Stimulated activated CD8-positive, alpha-beta memory T cell treated with anti-CD3 and anti-CD28 coated beads, Interleukin-15, amount 100 ng/mL, for 4 hours (primary cell): ENCODE results near the gene ANXA3.

Experiments
- DNase-seq, 2 donors: peaks; one replicate each; pipeline ENCODE4 v3.0.0-alpha.2; 2020; ENCODE audit warnings: low read depth in 2 of 2

Gene ANXA3

DNA sequence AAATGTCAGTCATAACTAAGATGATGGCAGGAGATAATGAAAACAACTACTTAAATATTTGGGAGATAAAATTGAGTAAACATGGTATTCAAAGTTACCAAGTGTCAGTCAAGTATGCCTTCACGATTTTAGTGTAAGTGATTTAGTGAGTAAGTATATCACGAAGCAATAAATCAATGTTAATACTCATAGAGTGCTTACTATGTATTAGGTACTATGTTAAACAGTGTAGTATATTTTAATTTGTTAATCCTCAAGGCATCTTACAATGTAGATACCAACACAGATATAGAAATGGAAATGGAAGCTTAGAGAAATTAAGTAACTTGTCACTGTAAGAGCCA, 59.6 kb downstream of the ANXA3 start:
- no peak for DNase-seq

DNA sequence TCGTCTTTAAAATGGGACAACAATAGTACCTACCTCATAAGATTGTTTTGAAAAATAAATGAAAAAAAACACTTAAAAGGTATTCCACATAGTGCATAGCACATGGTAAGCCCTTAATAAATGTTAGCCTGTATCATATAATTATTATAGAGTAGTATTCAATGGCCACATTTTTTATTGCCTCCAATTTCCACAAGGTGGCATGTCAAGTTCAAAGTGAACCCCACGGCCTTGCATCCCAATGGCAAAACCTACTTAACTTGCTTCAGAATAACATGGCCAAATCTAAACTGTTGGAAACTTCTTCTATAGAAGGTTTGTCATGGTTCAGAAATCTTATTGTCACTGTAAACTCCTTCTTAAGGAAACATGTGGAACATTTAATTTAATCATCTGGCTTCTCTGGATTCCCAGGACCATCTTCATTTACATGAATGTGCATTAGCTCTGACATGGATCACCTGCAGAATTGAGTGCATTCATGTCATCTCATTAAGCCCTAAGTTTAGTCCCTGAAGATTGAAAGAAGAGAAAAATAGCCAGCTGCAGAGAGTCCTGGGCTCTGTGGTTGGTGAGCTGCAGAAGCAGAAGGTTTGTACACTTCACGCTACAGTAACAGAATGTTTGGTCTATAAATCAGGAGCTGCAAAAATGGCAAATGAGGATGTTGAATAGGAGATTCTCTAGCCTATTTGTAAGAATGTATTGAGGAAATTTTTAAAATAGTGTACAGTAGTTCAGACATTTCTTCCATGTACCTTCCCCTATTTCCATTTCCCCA, 61.0 kb downstream of the ANXA3 start:
- DNase-seq: no peak

DNA sequence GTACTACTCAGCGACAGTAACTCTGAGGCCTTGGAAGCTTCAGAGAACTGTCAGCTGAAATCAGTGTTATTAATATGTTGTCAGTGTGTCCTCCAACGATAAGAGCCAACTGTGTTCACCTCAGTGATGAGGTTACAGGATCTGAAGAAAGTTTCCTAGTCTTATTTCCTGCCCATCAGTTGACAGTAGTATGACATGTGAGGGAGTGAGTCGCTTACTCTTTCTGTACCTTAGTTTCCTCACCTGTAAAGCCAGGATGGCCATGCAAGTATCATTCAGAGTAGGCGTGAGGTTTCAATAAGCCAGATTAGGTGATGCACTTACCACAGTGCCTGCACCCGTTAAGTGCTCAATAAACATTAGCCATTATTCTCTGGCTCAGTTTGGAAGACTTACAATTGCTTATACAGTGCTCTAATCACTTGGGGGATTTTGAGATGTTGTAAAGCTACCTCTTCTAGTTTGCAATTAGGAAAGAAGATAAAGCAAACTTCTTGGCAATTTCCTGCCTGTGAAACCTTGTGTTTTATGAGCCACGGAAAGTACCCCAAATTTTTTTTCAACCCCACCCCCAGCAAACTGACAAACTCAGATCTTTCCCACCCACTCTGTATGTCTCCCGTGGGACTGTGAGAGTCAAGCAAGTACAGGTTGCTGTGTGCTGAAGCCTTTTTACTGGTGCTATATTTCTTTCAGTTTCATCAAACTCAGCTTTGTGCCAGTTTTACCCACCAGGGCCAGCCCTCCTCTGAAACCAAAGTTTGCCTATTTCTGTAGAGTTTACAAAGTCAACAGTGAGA, 62.2 kb downstream of the ANXA3 start:
- DNase-seq: no peak

DNA sequence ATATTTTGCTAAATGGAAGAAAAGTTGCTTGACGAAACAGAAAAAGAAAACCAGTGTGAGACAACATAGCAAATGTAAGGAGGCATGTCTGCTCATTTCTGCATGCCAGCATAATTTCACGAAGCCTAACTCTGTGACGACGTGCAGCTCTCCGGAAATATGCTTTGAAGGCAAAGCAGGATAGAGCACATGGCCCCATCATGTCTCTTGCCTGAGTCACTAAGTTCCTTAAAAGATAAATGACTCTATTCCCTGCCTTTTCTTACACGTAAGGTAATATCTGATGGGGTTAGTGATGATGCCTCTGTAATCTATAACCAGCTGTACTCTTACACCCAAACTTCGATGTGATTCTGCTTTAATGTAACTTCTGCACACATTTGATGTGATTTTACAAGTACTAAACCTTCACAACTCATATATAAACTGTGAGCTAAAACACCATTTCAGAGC, 64.5 kb downstream of the ANXA3 start:
- no peak for DNase-seq

DNA sequence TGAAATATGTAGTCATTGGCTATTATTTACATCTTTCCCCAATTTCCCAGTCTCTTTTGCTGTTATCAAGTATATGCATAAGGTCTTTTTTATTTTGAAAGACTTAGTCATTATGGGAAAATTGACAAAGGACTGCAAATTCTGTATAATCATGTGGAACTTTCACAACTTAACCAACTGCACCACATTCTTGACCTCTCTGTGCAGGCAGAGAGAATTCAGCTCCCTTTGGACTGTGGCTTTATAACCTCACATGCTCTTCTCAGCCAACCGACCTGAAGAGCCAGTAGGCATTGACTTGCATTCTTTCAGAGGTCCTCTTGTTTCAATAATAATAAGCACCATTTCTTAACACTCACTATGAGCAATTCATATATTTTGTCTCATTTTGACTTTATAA, 66.9 kb downstream of the ANXA3 start:
- DNase-seq: no peak

DNA sequence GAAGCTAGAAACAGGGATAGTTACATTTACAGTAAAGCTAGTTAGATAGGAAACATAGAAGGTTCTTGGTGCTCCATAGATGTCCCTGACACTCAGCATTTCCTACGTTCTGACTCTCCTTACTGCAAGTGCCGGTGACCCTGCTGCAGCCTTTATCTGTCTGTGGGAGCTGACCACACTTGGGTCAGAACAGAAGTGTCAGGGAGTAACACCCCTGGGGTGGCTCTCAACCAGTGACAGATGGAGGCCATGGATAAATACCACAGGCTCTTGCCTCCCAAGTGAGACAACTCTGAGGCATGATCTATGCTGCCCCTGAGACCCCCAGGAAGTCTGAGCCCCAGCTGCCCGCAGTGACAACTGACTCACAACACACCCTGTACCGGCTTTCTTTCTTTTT, 69.8 kb downstream of the ANXA3 start:
- DNase-seq: no peak

DNA sequence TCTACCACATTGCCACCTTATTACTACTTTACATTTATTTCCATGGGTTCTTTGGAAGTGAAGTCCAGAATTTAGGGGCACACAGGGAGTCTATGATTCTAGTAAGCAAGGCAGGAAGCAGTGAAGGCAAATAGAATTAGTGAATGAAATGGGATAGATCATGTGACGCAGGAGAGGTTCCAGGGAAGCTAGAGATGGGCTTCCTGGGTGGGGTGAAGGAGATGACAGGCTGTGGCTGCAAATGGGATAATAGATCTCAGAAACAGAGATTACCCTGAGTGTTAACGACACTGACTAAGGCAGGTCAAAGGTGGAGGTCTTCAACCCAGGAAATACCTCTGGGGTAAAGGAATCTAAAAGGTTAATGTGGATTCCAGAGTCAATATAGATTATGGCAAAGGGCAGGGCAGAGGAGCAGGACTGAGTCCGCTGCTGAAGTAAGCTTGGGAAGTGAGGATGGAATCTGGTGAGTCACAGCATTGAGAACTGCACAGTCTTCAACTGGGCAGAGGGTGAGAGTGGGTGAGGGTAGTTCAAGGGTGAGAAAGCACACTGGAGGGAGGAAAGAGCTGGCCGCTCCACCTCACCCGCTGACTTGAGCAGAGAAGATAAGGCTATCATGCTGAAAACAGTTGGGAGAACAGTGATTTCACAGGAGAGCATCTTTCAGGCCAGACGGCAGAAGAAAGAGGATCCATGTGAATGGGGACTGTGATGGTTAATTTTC, 70.8 kb downstream of the ANXA3 start:
- DNase-seq: no peak

DNA sequence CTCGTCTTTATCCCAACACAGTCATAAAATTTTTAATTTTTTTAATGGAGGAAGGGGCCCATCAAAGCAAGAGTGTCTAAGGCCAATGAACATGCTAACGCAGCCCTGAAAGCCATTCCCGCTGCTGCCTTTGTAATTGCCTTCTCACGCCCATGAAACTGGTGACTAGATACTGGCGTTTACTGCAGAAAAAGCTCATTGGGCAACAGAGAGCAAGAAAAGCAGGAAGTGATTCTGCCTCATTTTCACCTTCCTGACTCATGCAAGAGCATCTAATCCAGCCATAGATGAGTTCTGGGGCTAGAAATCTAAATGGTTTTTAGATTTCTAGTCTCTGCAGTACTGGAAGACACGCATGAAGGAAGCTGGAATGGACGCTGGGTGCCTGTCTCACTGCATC, 72.5 kb downstream of the ANXA3 start:
- DNase-seq: no peak

DNA sequence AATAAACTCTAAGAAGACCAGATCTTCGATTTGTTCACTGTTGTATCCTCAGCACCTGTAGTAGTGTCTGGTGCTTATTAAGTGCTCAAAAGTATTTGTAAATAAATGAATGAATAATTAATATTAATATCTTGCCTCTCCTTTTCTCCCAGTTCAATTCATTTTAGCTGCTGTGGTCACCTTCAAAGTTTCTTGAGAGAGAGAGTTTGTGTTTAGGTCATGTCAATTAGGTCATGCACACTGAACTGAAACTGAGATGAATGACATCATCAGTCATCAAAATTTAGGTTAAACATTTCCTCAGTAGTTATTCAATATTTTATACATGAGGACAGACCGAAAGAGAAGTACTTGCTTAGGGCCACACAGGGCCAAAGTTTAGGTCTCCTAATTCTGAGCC, 73.5 kb downstream of the ANXA3 start:
- no peak for DNase-seq

DNA sequence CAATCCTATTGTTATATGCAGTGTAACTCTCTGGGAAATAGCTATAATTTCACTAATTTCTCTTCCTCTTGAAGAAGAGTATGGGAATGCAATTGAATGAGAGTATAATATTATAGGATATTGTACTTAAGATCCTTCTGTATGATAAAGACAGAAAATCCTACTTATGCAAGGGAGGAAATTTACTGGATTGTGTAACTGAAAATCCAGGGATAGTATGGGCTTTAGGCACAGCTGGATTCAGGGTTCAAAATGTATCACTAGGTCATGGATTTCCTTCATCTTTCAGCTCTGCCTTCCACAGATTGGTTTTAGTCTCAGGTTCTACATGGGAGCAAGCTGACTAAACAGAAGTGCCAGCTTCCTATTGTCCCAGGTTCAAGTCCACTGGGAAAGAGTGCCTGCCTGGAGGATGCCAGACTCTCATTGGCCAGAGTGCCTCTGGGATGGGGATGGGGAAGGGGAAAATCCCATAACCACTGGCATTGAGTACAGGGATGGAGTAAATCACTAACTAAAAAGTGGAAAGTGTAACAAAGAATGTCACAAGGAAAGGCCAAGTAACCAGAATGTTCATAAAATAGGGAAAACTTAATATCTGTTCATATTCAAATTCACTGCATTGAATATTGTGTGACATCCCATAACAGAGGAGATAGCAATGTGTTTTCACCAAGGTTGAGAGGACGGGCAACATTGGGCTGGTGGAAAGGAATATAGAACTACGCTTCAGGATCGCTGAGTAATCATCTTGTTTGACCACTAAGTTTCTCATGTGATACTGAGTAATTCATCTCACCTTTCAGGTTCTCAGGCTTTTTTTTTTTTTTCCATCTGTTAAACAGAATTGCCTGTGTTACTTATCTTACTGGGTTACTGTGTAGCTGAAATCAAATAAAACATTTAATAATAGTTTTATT, 75.7 kb downstream of the ANXA3 start:
- no peak for DNase-seq

DNA sequence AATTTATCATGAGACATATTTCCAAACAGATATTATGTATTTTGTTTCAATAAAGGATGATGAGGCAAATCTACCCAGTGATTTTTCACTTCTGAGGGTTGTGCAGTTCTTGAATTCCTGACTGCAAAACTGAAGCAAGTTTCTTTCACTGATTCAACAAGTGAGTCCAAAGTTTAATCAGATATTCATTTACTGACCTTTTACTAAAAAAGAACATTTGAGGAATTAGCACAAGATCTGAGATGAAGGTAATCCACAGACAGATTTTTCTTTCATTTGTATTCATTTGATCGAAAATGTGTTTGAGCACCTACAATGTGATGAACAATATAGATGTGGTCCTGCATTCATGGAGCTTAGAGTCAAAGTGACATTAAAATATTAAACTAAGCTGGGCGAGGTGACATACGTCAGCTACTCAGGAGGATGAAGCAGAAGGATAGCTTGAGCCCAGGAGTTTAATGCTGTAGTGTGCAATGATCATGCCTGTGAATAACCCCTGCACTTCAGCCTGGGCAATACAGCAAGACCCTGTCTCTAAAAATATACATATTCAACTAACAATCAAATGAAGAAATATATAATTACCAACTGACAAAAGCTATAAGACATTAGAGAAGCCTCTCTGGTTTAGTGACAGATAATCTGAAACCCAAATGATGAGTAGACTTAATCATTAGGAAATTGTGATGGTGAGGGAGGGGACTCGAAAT, 76.6 kb downstream of the ANXA3 start:
- no peak for DNase-seq

DNA sequence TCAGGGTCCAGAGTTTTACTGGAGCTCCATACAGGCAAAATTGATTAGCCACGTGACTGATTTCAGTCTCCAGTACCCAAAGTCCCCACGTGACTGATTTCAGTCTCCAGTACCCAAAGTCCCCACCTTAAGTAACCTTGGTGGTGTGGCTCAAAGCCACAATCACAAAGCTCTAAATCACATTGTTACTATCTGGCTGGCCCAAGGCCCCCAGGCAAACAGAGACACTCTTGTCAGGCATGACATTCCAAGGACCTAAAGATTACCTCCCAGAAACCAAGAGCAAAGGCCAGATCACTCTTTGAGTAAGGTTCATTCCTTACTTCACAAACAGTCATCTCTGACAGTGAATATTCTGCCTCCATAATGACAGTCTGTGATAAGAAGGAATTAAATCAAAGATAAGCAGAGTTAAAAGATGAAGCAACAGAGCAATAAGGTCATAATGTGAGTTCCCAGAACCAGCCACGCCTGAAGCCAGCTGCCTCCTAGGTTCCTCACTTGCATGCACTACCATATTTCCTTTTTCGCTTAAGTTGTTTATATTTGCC, 78.5 kb downstream of the ANXA3 start:
- DNase-seq: no peak

DNA sequence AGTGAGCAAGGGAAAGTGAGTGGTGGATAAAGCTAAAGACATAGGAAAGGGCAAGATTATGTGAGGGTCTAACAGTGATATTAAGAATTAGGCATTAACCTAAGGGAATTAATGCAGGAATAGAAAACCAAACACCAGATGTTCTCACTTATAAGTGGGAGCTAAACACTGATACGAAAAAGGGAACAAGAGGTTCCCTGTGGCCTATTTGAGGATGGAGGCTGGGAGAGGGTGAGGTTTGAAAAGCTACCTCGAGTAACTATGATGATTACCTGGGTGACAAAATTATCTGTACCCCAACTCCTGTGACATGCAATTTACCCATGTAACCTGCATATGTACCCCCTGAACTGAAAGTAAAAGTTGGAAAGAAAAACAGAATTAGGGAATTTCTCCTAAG, 79.0 kb downstream of the ANXA3 start:
- no peak for DNase-seq

DNA sequence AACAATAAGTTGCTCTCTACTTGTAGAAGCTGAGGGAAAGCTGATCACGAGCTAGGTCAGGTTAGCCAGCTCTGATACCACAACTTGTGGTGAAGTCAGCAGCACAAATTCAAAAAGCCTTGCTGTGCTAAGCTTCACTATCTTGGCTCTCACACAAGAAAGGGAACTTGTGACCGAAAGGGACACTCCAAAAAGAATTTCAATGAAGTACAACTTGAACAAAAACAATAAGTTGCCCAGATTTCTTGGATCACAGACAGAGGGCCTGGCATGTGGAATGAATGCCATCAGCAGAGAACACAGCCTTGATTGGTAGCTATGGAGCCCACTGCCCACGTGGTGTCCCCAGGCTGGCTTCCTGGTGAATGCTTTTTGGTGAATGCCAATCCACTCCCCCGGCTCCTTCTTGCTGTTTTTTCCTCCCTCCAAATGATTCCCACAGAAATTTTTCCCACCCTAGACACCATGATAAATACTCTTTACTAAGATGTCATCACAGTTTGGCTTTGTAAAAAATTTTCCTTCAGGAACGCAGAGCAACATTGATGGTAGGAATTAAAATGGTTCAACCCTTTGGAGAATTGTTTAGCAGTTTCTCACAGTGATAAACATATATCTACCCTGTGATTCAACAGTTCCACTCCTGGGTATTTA, 82.6 kb downstream of the ANXA3 start:
- no peak for DNase-seq

DNA sequence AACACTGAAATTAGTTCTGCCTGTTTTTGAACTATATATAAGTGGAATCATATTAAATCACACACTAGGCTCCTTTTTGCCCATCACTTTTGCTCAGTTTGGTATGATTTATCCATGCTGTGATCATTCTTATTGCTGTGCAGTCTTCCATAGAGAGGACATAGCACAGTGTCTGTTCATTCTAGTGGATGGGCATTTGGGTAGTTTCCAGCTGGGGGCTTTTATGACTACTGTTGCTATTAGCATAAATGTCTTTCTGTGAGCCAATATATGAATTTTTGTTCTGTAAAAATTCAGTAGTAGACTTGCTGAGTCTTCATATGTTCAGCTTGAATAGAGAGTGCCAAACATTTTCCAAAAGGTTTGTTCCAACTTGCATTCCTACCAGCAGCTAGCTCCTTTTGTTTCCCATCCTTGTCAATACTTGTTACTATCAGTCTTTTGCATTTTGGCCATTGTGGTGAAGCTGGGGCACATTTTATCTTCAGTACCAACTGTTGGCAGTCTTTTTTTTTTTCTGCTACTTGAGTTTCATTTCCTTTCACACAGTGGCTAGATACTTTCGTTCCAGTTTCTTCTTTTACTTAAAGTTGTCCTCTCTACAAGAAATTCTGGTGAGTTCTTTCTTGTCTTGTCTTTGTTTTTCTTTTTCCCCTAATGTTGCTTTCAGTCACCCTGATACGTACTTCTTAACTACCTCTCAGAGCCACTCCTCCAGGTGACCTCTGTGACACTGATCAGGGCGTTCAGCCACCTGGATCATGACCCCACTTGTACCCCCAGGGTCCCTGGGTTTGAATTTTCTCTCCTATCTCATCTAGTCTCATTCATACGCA, 87.0 kb downstream of the ANXA3 start:
- DNase-seq: no peak

DNA sequence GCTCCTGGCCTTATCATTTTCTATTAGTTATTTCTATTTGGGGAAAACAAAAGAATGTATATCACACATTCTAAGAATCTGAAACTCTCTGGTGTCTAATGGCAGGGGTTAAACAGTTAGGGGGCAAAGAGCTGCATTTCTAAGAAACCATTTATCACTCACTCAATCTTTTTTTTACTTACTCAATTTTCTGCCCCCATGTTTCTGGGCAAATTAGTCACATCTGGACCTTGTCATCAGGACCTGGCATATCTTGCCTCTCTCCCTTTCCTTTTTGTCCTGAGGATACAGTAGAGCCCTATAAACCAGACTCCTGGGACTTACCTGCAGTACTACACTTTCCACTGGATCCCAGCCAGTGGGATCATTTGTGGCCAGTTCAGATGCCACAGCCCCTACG, 89.1 kb downstream of the ANXA3 start:
- no peak for DNase-seq

DNA sequence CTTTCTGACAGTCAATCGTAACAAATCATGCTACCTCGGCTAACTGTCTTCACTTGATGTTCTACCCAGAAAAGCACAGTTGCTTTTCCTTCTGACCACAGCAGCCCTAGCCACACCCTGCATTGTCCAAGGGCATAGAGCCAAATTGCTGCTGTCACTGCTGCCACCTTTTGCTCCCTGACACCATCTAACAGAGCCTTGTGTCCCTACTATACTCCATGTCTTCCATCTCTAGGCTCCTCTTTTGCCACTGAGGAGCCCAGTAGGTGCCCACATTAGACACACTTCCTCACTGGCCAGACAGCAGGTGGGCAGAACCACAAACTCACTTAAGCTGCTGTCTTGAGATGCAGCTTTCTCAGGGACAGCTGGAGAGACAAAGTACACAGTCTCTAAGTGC, 91.4 kb downstream of the ANXA3 start:
- DNase-seq: no peak

DNA sequence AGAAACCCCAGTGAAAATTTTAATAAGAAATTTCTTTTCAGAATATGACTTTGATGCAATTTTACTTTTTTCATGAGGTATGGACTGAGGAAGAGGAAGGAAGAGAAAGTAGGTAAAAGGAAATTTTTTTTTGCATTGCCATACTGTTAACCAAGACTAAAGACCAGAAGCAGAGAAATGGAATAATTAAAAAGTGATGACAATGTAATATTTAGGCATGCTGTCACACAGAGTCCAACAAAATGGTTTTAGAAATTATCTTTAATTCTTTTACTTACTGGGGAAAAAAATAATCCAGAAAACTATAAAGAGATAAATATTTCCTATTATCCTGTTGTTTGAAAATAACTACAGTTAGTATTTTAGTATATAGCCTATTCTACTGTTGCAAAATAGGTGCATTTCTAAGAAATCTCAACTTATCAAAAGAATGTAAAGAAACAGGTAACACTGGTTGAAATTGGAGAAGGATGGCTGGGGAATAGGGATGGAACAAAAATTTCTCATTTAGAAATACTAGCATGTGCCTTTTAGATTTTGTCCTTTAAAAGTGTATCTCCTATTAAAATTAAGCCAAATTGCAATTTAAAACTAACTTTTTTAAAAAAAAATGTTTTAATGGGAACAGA, 92.6 kb downstream of the ANXA3 start:
- DNase-seq: no peak
